Nephron progenitor cell (in vitro differentiated cells): Measurements from ENCODE around the gene ABLIM3.

Experiments used
- DNase-seq: peaks from one replicate; pipeline ENCODE4 v3.0.0; 2021
- H3K27ac Mint-ChIP-seq: 2 replicates; pipeline ENCODE4 v1.8.0; 2021; ENCODE audit warnings: mild to moderate bottlenecking, moderate library complexity, mixed read lengths
- H3K27me3 Mint-ChIP-seq: 2 replicates; pipeline ENCODE4 v1.8.0; 2021; ENCODE audit warnings: mild to moderate bottlenecking, low read depth, mixed read lengths; ENCODE audit not compliant: poor library complexity
- H3K36me3 Mint-ChIP-seq: 2 replicates; pipeline ENCODE4 v1.8.0; 2021; ENCODE audit warnings: low read depth, mixed read lengths
- H3K4me1 Mint-ChIP-seq: 2 replicates; pipeline ENCODE4 v1.8.0; 2021; ENCODE audit warnings: mixed read lengths
- H3K4me3 Mint-ChIP-seq: 2 replicates; pipeline ENCODE4 v1.8.0; 2021; ENCODE audit warnings: mild to moderate bottlenecking, moderate library complexity, mixed read lengths
- H3K9me3 Mint-ChIP-seq: 2 replicates; pipeline ENCODE4 v1.8.0; 2021; ENCODE audit warnings: mild to moderate bottlenecking, moderate library complexity, mixed read lengths
- CTCF ChIP-seq: fragments of 200-600 bp; sonication (generic); IDR thresholded peaks from 2 replicates; pipeline ENCODE4 v1.5.0; 2021; ENCODE audit warnings: antibody characterized with exemption

ABLIM3 gene

GRCh38 chr5:149143470-149143869 is 2.2 kb downstream of the ABLIM3 start:
- Mint-ChIP-seq H3K4me1 (peaks cover 5% of the 10 kb centered on the region), H3K4me3 (no peak overlapping the region), H3K9me3 (no peaks in the 10 kb centered on the region), H3K27ac (no peak overlapping the region), H3K27me3 (peaks cover 42% of the 10 kb centered on the region), H3K36me3 (no peaks in the 10 kb centered on the region)
- no peak for DNase-seq
- no peak for TF ChIP-seq CTCF

GRCh38 chr5:149144637-149145036 is 3.3 kb downstream of the ABLIM3 start:
- no peak for DNase-seq
- H3K27me3 Mint-ChIP-seq, result peaks cover 42% of the 10 kb centered on the region

GRCh38 chr5:149145138-149145537 is 3.8 kb downstream of the ABLIM3 start:
- Mint-ChIP-seq H3K9me3 (no peaks in the 10 kb centered on the region), H3K27me3 (peaks cover 42% of the 10 kb centered on the region), H3K4me3 (no peak overlapping the region), H3K27ac (no peak overlapping the region), H3K36me3 (no peaks in the 10 kb centered on the region), H3K4me1 (peaks cover 5% of the 10 kb centered on the region)
- no peak for DNase-seq
- no peak for TF ChIP-seq CTCF

More at GRCh38 chr5:149144637-149145036, 3.3 kb downstream of the ABLIM3 start:
- Mint-ChIP-seq H3K4me3 (no peak overlapping the region), H3K4me1 (peaks cover 5% of the 10 kb centered on the region), H3K36me3 (no peaks in the 10 kb centered on the region), H3K27ac (no peak overlapping the region), H3K9me3 (no peaks in the 10 kb centered on the region)
- no peak for TF ChIP-seq CTCF

GRCh38 chr5:149147676-149148075 is 6.4 kb downstream of the ABLIM3 start:
- H3K36me3 Mint-ChIP-seq, result no peaks in the 10 kb centered on the region
- no peak overlapping the region for H3K27ac Mint-ChIP-seq
- H3K9me3 Mint-ChIP-seq, result no peaks in the 10 kb centered on the region
- no peak overlapping the region for H3K4me3 Mint-ChIP-seq
- H3K27me3 Mint-ChIP-seq, result peaks cover 27% of the 10 kb centered on the region
- no peak for TF ChIP-seq CTCF
- no peaks in the 10 kb centered on the region for H3K4me1 Mint-ChIP-seq
- no peak for DNase-seq

- no peak for TF ChIP-seq CTCF
- Mint-ChIP-seq H3K27me3 (peaks cover 10% of the 10 kb centered on the region), H3K4me3 (no peak overlapping the region), H3K4me1 (peaks cover 12% of the 10 kb centered on the region), H3K9me3 (no peaks in the 10 kb centered on the region), H3K27ac (no peak overlapping the region), H3K36me3 (no peaks in the 10 kb centered on the region)
- no peak for DNase-seq
Measured at GRCh38 chr5:149149942-149150341, 8.6 kb downstream of the ABLIM3 start.

- H3K36me3 Mint-ChIP-seq, result no peaks in the 10 kb centered on the region
Measured at GRCh38 chr5:149150457-149150856, 9.2 kb downstream of the ABLIM3 start.

More at GRCh38 chr5:149150457-149150856, 9.2 kb downstream of the ABLIM3 start:
- Mint-ChIP-seq H3K27ac (no peak overlapping the region), H3K27me3 (peaks cover 11% of the 10 kb centered on the region), H3K9me3 (no peaks in the 10 kb centered on the region), H3K4me1 (peaks cover 12% of the 10 kb centered on the region), H3K4me3 (no peak overlapping the region)
- no peak for TF ChIP-seq CTCF
- DNase-seq, result no peak
